Measurements from ENCODE around the gene CPEB4. TPM values are rescaled to one million over a fixed set of nuclear protein-coding genes. Genes with fewer than 3 reads are reported as not detected.

Gene CPEB4
- total and polyA plus RNA-seq, 9 of the 15 experiments (the other 6 are each of a cell fraction or from before 2014, with no cell fraction given) = 7.4 to 21.3 (median 12.4) TPM

DNA sequence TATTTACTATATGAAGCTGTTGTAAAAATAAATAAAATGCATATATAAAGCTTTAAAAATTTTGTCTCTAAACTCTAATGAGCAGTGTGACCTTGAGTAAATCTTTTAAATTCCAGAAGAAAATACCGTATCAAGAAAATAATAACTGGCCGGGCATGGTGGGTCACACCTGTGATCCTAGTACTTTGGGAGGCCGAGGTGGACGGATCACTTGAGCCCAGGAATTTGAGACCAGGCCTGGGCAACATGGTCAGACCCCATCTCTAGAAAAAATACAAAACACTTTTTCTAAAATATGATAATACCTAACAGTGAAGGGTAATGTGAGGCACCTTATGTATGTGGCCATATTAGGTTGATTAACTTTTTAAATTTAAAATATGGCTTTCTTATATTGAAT, 8.5 kb downstream of the CPEB4 start:
- no peaks in the 10 kb centered on the region for H4K20me1 ChIP-seq (replicated peaks; ENCODE audit: control insufficient read depth, insufficient read depth, low read length)
- peaks cover 97% of the 10 kb centered on the region for H3K79me2 ChIP-seq (ENCODE audit: control insufficient read depth, insufficient read depth, low read length)
- ChIA-PET CTCF (ENCODE audit: low intra/inter-chr PET ratio) (interaction anchor here (0.5 kb wide), 1 partner anchor 14 kb away, joined by 3 read pairs; no protein-coding TSS in a partner anchor), POLR2A (interaction anchor here (0.6 to 1.9 kb wide), 5 partner anchors 9 to 133 kb away, joined by 3 to 6 read pairs (median 4); partner anchors contain the start of gene CPEB4)
- DNase-seq (ENCODE audit: extremely low read depth in 1 of 4, low spot score in 3 of 4) = no peak
- intact Hi-C loops (cut with micrococcal nuclease) = no loop called here
- H3K9me3 ChIP-seq (replicated peaks; ENCODE audit: control insufficient read depth, insufficient read depth, low read depth, low read length) = no peaks in the 10 kb centered on the region
- 80% methylated on average over 4 of the region's 4 CpGs for WGBS (ENCODE audit: insufficient coverage, low coverage, missing lambda C conversion rate)
- H3K36me3 ChIP-seq (ENCODE audit: control insufficient read depth, insufficient read depth, low read length) = peaks cover 16% of the 10 kb centered on the region; the same call in 2 of the 3 replicates
- FAIRE-seq = no peak
- peaks cover 2 to 14% of the 10 kb centered on the region in 2 experiments; a peak in 4 of 5 replicates for H3K4me1 ChIP-seq (replicated peaks in 1 of 2; ENCODE audit: control insufficient read depth in 2 of 2, insufficient read depth in 2 of 2, low read length in 2 of 2)
- H3K4me3 ChIP-seq = no peak overlapping the region
- no peak for ATAC-seq
- no TSS peak for BruUV-seq (replicated peaks)
- no peak overlapping the region; the same call in 1 of the 3 replicates for H3K27ac ChIP-seq (ENCODE audit: extremely low read depth, low read depth, low read length)
- H3K9me1 ChIP-seq (ENCODE audit: control insufficient read depth, insufficient read depth, low read length) = no peaks in the 10 kb centered on the region
- in situ Hi-C loops (cut with MboI) = no loop called here
- H3K27me3 ChIP-seq (ENCODE audit: control insufficient read depth in 2 of 2, insufficient read depth in 2 of 2, low read length in 2 of 2) = no peaks in the 10 kb centered on the region
- TF ChIP-seq, protein P1, sequence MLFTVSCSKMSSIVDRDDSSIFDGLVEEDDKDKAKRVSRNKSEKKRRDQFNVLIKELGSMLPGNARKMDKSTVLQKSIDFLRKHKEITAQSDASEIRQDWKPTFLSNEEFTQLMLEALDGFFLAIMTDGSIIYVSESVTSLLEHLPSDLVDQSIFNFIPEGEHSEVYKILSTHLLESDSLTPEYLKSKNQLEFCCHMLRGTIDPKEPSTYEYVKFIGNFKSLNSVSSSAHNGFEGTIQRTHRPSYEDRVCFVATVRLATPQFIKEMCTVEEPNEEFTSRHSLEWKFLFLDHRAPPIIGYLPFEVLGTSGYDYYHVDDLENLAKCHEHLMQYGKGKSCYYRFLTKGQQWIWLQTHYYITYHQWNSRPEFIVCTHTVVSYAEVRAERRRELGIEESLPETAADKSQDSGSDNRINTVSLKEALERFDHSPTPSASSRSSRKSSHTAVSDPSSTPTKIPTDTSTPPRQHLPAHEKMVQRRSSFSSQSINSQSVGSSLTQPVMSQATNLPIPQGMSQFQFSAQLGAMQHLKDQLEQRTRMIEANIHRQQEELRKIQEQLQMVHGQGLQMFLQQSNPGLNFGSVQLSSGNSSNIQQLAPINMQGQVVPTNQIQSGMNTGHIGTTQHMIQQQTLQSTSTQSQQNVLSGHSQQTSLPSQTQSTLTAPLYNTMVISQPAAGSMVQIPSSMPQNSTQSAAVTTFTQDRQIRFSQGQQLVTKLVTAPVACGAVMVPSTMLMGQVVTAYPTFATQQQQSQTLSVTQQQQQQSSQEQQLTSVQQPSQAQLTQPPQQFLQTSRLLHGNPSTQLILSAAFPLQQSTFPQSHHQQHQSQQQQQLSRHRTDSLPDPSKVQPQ (CRISPR knock-in tag; IDR thresholded peaks at IDR 0.05; ENCODE audit: borderline replicate concordance) = no peak
- TF ChIP-seq FOXK1 (CRISPR knock-in tag; IDR thresholded peaks at IDR 0.05; ENCODE audit: borderline replicate concordance) = no peak
- peak; percentile 14 for TF ChIP-seq TAF9B (IDR thresholded peaks at IDR 0.05; ENCODE audit: partially characterized antibody)
- no peak overlapping the region for H3K4me2 ChIP-seq (ENCODE audit: insufficient read depth, low read length)
- peak overlapping the region in 1 of 2 experiments; percentile 62; a peak in 1 of 4 replicates for H3K9ac ChIP-seq (ENCODE audit: insufficient read depth in 1 of 2, low read depth in 2 of 2, low read length in 2 of 2)
- no peak overlapping the region for H2AFZ ChIP-seq (ENCODE audit: low read depth, low read length)
